Measurements from ENCODE around the gene G3BP2.
"Not testable (repeated sequence)": the region's sequence is repeated elsewhere in the genome, so short reads cannot be mapped to it uniquely, and the experiment has no call there.

Gene G3BP2

DNA sequence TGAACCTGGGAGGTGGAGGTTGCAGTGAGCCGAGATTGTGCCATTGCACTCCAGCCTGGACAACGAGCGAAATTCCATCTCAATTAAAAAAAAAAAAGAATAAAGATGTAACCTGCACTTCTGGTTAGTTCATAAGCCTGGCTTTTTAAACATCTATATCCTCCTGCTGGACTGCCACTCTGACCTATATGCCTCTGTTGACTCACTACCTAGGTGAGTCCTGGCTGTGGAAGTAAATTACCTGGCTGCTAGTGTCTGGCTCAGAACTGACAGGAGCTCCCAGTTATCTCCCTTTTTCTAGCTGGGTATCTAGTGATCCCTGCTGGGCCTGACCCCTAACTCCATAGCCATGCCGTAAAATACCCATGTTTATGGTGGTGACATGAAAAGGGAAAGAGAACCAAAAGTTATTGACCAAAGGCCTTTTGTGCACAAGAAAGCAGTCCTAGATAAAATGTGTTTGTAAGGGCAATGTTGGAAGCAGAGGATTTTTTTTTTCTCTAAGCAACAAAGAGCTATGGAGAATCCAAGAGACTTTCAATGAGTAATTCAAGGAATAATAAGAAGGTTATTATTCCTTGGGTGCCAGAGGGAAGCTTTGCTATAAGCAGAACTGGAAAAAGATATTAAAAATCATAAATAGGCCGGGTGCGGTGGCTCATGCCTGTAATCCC, 10.4 kb upstream of the G3BP2 start:
- DNase-seq (ENCODE audit: low read depth): no peak

DNA sequence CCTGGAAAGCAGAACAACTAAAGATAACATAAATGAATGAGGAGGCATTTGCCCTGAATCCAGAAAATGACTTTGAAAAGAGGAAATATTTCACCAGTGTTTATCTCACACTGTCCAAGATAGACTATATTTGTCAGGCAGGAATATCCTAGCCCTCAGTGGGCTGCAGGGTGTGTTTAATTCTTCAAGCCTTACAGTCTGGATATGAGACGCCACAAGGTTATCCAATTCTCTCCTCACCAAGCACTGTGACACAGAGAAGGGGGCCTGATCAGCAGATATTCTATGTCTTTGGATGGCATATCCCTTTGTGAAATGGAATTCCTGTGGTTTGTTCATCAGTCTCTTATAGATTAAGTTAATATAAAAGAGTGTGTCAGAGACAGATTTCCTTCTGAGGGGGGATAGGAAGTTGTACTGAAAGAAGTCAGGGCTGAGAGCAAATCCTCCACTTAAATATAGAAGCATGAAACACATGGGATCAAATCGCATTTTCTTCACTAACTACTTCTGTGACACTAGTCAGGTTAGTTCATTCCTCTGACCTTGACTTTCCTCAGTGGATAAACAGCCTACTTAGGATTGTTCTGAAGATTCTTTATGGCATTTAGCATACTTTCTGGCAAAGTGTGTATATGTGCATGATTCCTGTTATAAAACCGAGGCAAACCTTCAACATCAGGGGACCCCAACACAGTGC, 6.8 kb upstream of the G3BP2 start:
- DNase-seq (ENCODE audit: low read depth): no peak

DNA sequence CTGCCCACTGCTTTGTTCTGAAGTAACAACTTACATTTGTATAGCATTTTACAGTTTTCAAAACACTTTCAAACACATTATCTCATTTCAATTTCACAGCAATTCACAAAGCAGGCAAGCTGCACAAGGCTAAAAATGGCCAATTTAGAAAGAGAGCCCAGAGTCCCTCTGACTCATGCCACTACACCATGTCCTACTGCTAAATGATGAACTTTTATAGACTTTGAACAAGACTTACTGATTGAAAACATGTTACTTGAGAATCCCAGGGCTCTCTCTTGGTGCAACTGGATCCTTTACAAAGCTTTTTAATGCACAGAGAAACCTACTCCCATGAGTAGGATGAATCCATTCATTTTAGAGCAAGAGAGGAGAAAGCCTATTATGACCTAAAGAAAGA, 5.8 kb upstream of the G3BP2 start:
- no peak for DNase-seq (ENCODE audit: low read depth)

DNA sequence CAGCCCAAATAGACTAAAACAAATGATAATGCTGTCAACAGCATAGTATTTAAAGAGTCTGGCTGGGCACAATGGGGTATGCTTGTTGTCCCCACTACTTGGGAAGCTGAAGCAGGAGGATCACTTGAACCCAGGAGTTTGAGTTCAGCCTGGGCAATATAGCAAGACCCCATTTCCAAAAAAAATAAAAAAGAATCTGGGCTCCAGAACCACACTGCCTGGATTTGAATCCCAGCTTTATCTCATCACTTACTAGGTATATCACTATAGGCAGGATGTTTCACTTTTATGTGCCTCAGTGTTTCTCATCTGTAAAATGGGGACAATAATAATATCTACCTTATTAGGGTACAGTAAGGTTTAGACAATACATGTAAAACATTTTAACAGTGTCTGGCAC, 5.3 kb upstream of the G3BP2 start:
- no peak for DNase-seq (ENCODE audit: low read depth)

DNA sequence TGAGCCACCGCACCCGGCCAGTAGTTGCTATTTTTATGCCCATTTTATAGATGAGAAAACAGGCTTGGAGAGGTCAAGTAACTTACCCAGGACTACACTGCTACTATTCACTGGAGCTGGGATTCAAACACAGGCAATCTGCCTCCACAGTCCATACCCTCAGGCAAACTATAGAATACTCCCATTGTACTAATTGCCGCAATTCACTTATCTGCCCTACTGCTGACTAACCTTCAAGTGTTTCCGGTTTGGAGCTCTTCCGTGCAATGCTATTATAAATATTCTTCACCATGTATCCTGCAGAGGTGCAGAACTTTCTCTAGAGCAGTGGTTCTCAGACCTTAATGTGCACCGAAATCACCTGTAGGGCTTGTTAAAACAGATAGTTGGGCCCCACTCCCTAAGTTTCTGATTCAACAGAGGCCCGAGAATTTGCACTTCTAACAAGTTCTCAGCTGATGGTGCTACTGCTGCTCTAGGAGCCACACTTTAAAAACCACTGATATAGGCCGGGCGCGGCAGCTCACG, 1.9 kb upstream of the G3BP2 start:
- DNase-seq (ENCODE audit: low read depth): no peak

DNA sequence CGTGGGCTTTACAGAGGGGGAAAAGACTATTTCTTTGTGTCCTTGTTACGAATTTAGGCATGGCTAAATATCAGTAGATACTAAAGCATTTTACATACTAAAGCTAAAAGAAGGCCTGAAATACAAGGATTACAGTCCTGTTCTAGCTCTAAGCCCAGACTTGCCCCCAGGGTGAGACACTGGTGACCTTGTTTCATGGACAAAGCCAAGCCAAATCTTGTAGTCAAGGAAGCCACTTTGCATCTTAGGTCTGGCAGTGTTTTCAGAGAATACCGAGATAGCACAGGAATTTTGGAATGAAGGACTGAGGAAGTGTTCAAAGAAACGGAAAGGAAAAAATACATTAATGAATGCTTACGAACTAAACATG, 733 bp upstream of the G3BP2 start:
- no peak for DNase-seq (ENCODE audit: low read depth)

DNA sequence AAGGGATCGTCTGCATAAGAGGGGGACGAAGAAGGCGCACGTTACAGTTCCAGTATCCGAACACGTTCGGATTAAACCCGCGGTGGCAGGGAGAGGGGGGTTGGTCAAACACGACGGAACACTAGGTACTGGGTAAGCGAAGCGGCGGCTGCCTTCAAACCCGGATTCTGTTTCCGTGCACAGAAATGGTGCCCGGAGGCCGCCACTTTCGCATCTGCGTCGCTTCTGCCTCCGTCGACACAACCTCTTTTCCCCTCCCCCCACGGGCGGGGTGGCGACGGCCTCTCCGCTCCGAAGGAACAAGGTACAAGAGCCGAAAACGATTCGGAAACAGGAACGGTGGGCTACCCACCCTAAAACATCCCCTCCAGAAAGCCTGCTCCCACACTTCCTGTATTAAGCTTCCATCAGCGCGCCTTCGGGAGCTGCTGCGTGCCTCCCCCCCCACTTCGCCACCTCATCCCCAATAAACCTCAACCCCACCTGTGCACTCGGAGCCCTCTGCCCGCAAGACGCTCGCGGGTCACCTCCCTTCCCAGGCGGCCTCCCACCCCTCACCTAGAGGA, 667 bp downstream of the G3BP2 start:
- no peak for DNase-seq (ENCODE audit: low read depth)

DNA sequence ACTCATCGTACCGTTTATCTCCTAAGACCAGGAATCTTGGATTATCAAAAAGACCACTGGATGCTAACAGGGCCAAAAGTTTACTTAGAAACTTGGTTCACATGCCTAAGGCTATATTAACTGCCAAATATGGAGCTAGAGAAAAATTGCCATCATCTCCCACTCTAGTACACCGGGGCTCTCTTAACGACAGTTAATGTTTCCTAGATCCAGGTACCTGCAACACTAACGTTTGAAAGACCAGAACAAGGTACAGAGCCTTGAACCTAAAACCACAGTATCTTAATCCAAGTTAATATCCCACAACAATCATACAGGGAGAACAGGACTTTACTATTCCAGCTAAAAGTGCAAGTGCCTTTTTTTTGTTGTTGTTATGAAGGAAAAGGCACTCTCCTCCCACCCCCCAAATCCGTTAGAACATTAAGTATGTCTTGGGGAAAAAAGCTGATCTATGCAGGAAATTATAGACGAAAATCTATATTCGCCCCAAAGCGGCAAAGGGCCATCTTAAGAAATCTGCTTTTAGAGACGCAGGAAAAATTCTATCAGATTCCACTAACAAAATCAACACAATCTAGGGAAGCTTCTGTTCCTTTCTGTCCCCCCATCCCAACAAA, 1.3 kb downstream of the G3BP2 start:
- no peak for DNase-seq (ENCODE audit: low read depth)

DNA sequence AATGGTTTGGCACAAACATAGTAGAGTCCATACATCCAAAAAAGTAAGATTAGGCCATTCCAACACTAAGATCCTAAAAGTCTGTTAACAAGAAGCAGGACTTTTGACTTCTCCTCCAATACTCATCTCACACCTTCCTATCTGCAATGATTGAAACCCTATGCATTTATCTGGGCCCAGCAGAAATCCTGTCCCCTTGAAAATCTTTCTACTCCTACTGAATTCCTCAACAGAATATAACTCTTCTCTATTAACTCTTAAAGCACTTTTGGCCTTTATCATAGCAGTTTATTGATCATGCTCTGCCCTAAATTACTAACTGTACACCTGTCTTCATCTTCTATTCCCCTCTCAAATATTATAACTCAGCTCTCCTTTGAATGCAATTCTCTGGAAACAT, 4.6 kb downstream of the G3BP2 start:
- DNase-seq (ENCODE audit: low read depth): no peak

DNA sequence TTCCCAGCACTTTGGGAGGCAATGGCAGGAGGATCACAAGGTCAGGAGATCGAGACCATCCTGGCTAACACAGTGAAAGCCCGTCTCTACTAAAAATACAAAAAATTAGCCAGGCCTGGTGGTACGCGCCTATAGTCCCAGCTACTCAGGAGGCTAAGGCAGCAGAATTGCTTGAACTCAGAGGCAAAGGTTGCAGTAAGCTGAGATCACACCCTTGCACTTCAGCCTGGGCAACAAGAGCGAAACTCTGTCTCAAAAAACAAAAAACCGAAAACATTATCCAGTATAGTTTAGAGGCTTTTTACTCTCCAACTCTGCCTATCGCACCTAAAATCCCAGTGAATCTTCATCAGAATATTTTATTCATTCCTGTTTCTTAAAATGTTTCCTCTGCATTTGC, 5.6 kb downstream of the G3BP2 start:
- not testable (repeated sequence) for DNase-seq (ENCODE audit: low read depth)

DNA sequence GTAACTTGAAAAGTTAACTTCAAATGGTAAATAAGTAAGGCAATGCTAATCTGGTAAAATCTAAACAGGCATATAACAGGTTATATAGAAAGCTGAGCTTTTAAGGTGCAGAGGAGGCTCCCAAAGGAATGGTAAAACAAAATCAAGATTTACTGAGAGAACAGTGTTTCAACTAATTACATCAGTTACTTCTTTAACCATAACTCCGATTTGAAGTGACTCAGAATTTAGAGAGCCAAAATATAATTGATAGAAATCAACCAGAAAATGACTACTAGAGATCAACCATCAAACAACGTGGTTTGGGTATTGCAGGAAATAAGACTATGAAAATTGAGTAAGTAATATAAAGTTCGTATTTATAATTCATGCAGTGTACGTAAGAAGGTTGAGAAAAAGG, 6.9 kb downstream of the G3BP2 start:
- DNase-seq (ENCODE audit: low read depth): no peak

DNA sequence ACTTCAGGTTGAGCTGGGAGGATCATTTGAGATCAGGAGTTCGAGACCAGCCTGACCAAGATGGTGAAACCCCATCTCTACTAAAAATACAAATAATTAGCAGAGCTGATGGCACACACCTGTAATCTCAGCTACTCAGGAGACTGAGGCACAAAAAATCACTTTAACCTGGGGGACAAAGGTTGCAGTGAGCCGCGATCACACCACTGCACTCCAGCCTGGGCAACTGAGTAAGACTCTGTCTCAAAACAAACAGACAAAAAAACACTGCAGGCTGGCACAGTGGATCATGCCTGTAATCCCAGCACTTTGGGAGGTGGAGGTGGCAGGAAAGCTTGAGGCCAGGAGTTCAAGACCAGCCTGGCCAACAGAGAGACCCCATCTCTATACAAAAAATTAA, 8.6 kb downstream of the G3BP2 start:
- not testable (repeated sequence) for DNase-seq (ENCODE audit: low read depth)

DNA sequence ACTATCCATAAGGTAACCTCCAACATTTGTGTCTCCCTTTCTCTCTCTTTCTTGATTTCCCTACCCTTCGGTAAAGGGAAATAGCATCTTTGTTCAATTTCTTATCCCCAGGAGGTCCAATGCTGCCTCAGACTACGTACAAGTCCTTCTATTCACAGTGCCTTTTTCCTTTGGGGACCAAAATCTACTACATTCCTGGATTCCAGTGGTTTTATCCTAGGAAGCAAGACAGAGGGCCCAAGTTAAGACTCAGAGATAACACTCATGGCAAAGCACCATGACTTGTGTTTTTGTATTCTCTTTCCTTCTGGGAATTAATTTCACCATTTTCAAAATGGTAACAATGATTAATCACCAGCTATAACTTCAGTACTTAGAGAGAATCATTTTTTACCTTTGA, 10.6 kb downstream of the G3BP2 start:
- DNase-seq (ENCODE audit: low read depth): no peak

DNA sequence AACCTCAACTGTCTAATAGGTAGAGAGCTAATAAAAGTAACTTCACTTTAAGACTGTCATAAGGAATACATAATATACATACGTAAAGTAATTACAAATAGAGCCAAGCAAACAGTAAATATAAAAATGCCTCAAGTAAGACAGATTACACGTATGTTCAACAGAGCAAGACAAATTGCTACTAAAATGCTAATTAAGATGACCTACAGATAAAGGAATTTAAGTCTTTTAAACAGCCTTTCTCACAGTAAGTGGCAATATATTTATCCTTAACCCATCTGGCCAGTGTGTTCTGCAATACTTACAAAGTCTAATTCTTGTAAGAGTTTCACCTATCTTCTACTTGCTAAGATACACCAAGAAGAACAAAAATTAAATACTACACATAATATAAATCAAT, 12.7 kb downstream of the G3BP2 start:
- no peak for DNase-seq (ENCODE audit: low read depth)

DNA sequence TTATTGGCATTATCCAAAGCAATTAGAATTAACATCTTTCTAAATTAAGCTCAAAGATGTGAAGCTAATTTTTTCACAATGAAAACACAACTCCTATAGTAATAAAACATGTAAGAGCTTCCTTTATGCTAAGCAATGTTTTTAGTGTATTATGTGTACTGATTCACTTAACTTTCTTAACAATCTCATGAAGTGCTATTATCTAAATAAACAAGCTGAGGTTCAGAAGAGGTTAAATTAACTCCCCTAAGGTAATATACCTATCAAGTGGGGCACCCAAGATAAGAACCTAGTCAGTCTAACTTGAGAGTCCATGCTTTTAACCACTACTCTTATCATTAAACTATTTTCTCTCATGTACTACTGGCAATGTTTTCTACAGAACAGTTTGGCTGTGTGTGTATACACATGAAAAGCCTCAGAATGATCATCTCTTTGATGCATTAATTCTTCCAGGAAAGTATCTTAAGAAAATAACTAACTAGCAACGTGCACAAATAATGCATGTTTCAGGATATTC, 13.6 kb downstream of the G3BP2 start:
- no peak for DNase-seq (ENCODE audit: low read depth)

DNA sequence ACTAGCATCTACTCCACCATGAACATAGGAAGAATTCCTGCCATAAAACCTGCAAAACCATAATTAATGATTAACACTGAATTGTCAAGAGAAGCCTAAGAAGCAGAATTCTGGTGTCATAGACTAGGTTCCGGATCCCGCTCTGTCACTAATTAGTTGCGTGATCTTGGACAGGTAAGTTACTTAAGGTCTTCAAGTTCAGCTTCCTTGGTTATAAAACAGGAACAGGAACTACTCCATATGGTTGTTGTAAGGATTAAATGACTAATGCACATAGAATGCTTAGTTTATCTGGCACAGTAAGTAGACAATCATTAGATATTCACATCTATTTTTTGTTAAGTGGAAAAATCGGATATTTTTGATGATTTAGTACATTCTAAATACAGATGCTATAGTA, 14.3 kb downstream of the G3BP2 start:
- no peak for DNase-seq (ENCODE audit: low read depth)

DNA sequence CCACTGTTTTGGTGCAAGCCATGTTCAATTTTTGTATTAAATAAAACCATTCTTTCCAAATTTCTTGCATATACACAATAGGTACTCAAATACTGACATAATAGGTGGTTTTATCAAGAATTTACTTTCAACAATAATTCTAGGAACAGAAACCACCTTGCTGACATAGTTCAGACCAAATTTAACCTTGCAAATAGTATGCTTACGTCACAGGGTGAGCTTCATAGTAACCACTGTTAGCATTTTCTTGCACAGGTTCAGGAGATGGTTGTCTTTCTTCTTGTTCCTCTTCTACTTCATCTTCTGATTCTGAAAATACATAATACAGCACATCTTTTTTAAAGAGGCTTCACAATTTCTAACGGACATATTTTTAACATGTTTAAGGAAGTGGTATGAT, 17.6 kb downstream of the G3BP2 start:
- DNase-seq (ENCODE audit: low read depth): no peak

DNA sequence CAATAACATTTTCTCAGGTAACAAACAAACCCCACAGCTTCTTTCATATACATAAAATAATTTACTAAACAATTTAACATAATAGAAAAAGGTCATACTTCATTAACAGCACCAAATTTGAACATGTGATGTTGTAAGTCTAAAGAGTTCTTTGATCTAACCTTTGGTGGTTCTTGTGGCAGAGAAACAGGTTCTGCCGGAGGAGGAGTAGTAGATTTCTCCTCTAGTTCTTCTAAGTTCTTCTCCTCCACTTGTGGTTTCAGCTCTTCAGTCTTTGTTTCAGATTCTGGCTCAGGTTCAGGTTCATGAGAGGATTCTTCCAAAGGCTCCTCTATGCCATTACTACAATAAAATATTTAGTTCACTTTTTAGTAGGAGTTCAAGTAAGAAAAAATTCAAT, 18.3 kb downstream of the G3BP2 start:
- no peak for DNase-seq (ENCODE audit: low read depth)

DNA sequence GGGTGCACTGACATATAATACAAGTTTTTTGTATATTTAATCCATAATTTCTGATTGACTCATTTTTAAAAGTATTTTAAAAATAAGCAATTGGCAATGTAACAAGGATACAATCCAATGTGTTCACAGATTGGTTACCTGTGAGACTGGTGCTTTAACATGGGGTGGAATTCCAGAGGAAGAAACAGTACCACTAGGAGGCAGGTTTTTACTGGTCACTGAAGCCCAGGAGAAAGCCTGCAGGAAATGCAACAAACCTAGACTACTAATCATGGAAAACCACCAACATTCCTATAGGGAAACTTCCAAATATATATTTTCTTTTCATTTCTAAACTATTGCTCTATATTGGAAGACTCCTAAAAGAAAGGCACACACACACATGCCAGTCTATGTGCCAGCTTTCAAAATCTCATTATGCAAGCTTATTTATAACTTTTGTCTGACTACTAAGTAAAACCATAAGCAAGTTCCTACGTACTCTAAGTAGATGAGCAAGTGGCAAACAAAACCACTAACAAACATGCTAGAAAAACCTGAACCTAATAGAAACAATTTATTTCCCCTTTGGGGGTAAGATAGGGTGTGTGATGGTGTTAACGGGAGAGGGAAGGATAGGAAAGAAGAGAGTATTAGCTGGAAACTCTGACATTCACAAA, 19.2 kb downstream of the G3BP2 start:
- no peak for DNase-seq (ENCODE audit: low read depth)

DNA sequence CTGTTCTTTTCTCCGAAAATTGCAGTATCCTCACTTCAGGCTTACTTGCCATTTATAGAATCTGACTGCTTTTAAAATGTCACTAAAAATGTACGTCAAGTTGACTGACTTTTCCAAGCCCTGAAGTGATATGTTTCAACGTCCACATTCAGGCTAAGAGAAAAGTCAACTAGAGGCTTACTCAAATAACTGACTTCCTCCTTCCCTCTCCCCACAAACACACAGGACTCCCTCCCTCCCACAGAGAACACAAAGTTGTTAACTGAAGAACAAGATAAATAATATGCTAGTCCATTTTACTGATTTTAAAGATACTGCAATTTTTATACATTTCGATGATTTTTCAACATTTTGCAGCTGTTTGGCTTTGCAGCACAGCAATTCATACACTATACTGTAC, 29.1 kb downstream of the G3BP2 start:
- DNase-seq (ENCODE audit: low read depth): no peak

DNA sequence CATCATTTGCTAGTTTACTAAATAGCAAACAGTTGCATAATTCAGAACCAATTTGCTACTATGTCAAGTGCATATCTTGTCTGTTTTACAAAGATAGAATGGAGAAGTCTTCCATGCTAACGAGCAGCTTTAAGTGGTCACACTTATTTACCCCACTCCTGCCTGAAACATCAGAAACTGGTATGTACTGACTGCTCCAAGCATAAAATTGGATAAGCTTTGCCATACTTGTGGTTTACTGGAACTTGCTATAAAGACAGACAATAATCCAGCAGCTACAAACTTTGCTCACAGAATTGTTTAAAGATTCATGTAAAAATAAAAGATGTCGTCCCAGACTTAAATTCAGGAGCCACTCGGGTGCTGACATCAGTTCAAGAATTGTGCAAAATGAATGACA, 29.6 kb downstream of the G3BP2 start:
- DNase-seq (ENCODE audit: low read depth): no peak

DNA sequence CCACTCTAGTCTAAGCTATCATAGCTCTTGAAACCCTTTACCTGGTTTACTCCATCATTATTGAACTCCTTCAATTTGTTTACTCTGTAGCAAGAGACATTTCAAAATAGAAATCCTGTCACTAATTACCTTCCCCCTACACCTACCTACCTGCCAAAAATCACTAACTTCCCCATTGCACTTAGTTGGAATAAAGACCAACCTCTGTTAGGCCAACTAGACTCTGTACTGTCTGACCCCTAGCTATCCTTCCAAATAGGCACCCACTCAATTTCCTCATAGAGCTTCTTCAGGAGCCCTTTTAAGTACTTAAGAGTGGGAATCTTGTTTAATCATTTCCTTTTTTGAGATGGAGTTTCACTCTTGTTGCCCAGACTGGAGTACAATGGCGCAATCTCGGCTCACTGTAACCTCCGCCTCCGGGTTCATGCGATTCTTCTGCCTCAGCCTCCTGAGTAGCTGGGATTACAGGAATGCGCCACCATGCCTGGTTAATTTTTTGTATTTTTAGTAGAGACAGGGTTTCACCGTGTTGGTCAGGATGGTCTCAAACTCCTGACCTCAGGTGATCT, 34.0 kb downstream of the G3BP2 start:
- DNase-seq (ENCODE audit: low read depth): no peak

Data from CMK (cell line).